ENCODE data around the gene BDH1. TPM values are rescaled to one million over a fixed set of nuclear protein-coding genes. Genes with fewer than 3 reads are reported as not detected.

Gene BDH1
- polyA plus RNA-seq, 1 donor (not counting 4 experiments of a cell fraction or from before 2014, with no cell fraction given): 30.2 TPM

DNA sequence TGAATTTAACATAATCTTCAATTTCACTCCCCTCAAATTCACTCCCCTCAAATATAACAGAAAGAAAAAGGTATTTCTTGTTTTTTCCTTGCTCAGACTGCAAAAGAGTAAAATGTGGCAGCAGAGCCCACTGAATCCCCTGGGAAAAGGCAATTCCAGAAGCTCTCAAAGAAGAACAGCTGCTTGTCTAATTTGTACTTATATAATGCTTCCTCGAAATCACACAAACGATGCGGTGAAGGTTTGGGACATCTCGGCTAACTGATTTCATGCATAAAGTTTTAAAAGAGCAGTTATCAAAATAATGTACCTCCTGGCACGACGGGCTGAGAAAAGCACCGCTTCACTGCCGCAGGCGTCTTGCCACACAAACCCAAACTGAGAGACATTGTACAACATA lies 10.7 kb downstream of the BDH1 start:
- no peak for TF ChIP-seq EZH2 (IDR thresholded peaks at IDR 0.05; ENCODE audit: low read length)
- TF ChIP-seq, protein P1, sequence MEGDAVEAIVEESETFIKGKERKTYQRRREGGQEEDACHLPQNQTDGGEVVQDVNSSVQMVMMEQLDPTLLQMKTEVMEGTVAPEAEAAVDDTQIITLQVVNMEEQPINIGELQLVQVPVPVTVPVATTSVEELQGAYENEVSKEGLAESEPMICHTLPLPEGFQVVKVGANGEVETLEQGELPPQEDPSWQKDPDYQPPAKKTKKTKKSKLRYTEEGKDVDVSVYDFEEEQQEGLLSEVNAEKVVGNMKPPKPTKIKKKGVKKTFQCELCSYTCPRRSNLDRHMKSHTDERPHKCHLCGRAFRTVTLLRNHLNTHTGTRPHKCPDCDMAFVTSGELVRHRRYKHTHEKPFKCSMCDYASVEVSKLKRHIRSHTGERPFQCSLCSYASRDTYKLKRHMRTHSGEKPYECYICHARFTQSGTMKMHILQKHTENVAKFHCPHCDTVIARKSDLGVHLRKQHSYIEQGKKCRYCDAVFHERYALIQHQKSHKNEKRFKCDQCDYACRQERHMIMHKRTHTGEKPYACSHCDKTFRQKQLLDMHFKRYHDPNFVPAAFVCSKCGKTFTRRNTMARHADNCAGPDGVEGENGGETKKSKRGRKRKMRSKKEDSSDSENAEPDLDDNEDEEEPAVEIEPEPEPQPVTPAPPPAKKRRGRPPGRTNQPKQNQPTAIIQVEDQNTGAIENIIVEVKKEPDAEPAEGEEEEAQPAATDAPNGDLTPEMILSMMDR (optimal IDR thresholded peaks at IDR 0.05 in 1 of 3, IDR thresholded peaks at IDR 0.05 in 1 of 3, conservative IDR thresholded peaks at IDR 0.05 in 1 of 3; ENCODE audit: extremely low read depth in 1 of 3, insufficient read depth in 2 of 3, low read length in 3 of 3): no peak
- H3K4me2 ChIP-seq (ENCODE audit: control insufficient read depth, extremely low read depth, insufficient read depth, low read depth, low read length): no peak overlapping the region
- no peaks in the 10 kb centered on the region for H3K9me1 ChIP-seq (ENCODE audit: control insufficient read depth, extremely low read depth, insufficient read depth, low read length)
- FAIRE-seq (no peak), DNase-seq (ENCODE audit: low read depth, low spot score) (no peak)
- H3K36me3 ChIP-seq (ENCODE audit: control insufficient read depth in 2 of 2, extremely low read depth in 1 of 2, insufficient read depth in 2 of 2, low read length in 2 of 2): peaks cover 1 to 13% of the 10 kb centered on the region in 2 experiments
- no peak overlapping the region for H3K9ac ChIP-seq (ENCODE audit: control insufficient read depth, extremely low read depth, insufficient read depth, low read length)
- H3K4me3 ChIP-seq (ENCODE audit: control insufficient read depth in 2 of 3, extremely low read depth in 1 of 3, insufficient read depth in 2 of 3, low read depth in 1 of 3, low read length in 3 of 3): no peak overlapping the region
- H3K9me3 ChIP-seq (ENCODE audit: control insufficient read depth, low read depth, low read length): no peaks in the 10 kb centered on the region
- H2AFZ ChIP-seq (ENCODE audit: control insufficient read depth, low read length): no peak overlapping the region
- peaks cover 39% of the 10 kb centered on the region for H3K4me1 ChIP-seq (ENCODE audit: control insufficient read depth, extremely low read depth, insufficient read depth, low read length)
- H3K79me2 ChIP-seq (ENCODE audit: control insufficient read depth, insufficient read depth, low read length): no peaks in the 10 kb centered on the region
- dilution Hi-C loops (cut with MboI; ENCODE audit: extremely low pct_ligation_motif_present, low sequenced_read_pairs): no loop called here
- no peaks in the 10 kb centered on the region for H3K27me3 ChIP-seq (ENCODE audit: control insufficient read depth, extremely low read depth, insufficient read depth, low read length)
- no peak overlapping the region for H3K27ac ChIP-seq (ENCODE audit: control insufficient read depth, insufficient read depth, low read length)
- no peaks in the 10 kb centered on the region for H4K20me1 ChIP-seq (ENCODE audit: control insufficient read depth, extremely low read depth, insufficient read depth, low read length)

DNA sequence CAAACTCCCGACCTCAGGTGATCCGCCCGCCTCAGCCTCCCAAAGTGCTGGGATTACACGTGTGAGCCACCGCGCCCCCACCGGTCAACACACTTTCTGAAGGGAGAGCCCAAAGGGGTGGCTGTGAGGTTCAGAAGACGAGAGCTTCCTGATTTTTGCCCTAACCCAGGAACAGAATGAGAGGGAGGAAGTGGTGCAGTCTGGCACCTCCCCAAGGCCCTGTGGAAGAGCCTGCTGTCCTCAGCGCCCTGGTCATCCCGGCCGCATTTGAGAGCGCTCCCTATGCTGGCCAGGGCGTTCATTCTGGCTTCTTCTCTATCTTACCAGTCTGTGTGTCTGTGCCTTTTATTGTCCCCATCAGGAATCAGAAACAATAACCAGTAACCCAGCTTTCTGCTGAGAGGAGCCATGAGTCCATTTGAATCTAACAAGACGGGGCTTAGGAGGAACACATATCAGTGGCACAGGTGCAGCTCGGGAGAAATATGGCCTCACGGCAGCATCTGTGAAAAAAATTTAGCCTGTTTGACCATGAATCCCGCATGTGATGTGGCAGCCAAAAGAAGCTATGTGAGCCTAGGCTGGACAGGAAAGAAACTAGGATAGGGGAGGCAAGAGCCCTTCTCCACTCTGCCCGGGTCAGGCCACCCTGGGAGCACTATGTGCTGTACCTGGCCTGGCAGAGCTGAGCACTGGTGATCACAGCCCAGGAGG lies 12.9 kb downstream of the BDH1 start:
- Histone ChIP-seq H3K36me3 (ENCODE audit: control insufficient read depth in 2 of 2, extremely low read depth in 1 of 2, insufficient read depth in 2 of 2, low read length in 2 of 2) (peaks cover 1 to 11% of the 10 kb centered on the region in 2 experiments), H3K4me2 (ENCODE audit: control insufficient read depth, extremely low read depth, insufficient read depth, low read depth, low read length) (no peak overlapping the region), H3K27ac (ENCODE audit: control insufficient read depth, insufficient read depth, low read length) (no peak overlapping the region), H2AFZ (ENCODE audit: control insufficient read depth, low read length) (no peak overlapping the region), H3K79me2 (ENCODE audit: control insufficient read depth, insufficient read depth, low read length) (no peaks in the 10 kb centered on the region), H3K4me3 (ENCODE audit: control insufficient read depth in 2 of 3, extremely low read depth in 1 of 3, insufficient read depth in 2 of 3, low read depth in 1 of 3, low read length in 3 of 3) (no peak overlapping the region), H4K20me1 (ENCODE audit: control insufficient read depth, extremely low read depth, insufficient read depth, low read length) (no peaks in the 10 kb centered on the region), H3K9me3 (ENCODE audit: control insufficient read depth, low read depth, low read length) (no peaks in the 10 kb centered on the region), H3K4me1 (ENCODE audit: control insufficient read depth, extremely low read depth, insufficient read depth, low read length) (peaks cover 43% of the 10 kb centered on the region), H3K27me3 (ENCODE audit: control insufficient read depth, extremely low read depth, insufficient read depth, low read length) (no peaks in the 10 kb centered on the region), H3K9ac (ENCODE audit: control insufficient read depth, extremely low read depth, insufficient read depth, low read length) (no peak overlapping the region), H3K9me1 (ENCODE audit: control insufficient read depth, extremely low read depth, insufficient read depth, low read length) (no peaks in the 10 kb centered on the region)
- DNase-seq (ENCODE audit: low read depth, low spot score) (no peak), FAIRE-seq (no peak)
- TF ChIP-seq, protein P1 (optimal IDR thresholded peaks at IDR 0.05 in 1 of 3, IDR thresholded peaks at IDR 0.05 in 1 of 3, conservative IDR thresholded peaks at IDR 0.05 in 1 of 3; ENCODE audit: extremely low read depth in 1 of 3, insufficient read depth in 2 of 3, low read length in 3 of 3): no peak
- no peak for TF ChIP-seq EZH2 (IDR thresholded peaks at IDR 0.05; ENCODE audit: low read length)
- dilution Hi-C loops (cut with MboI; ENCODE audit: extremely low pct_ligation_motif_present, low sequenced_read_pairs): no loop called here
